GM12878 (cell line): ENCODE measurements around the gene OSBPL3. TPM values are rescaled to one million over a fixed set of nuclear protein-coding genes. Genes with fewer than 3 reads are reported as not detected.

Experiments used
- ATAC-seq: fragments of 200-7000 bp; cut with Tn5 transposase; 3 replicates; pipeline ENCODE4 v1.9.1; 2020; ENCODE audit warnings: mild to moderate bottlenecking, moderate library complexity
- BruUV-seq: library from RNA; stranded (reverse); fragments of 400-500 nt; replicated peaks from 2 replicates; lab custom pipeline; 2021; lab: Mats Ljungman, UMichigan
- CTCF ChIA-PET: fragments of 300-600 bp; sonication (Branson Sonifier 250); formaldehyde crosslinking; extraction: SDS; loops from one replicate; lab custom pipeline; 2021; ENCODE audit warnings: inconsistent platforms; lab: Yijun Ruan, JAX
- POLR2A ChIA-PET: fragments of 350-600 bp; formaldehyde crosslinking; extraction: SDS; loops from one replicate; lab custom pipeline; 2021; ENCODE audit warnings: inconsistent platforms; lab: Charles Lee
- RAD21 ChIA-PET: fragments of 300-600 bp; sonication (Branson Sonifier 250); formaldehyde crosslinking; loops from one replicate; lab custom pipeline; 2023; ENCODE audit warnings: antibody characterized with exemption; ENCODE audit not compliant: unreplicated experiment; lab: Charles Lee
- SMC1A ChIA-PET: fragments of 300-600 bp; sonication (Branson Sonifier 250); formaldehyde crosslinking; loops from one replicate; lab custom pipeline; 2023; ENCODE audit not compliant: unreplicated experiment, uncharacterized antibody; lab: Charles Lee
- DNase-seq: peaks from one replicate; pipeline ENCODE4 v3.0.0-alpha.2; 2011; ENCODE audit warnings: low read depth, low spot score
- FAIRE-seq: peaks from 3 replicates; lab custom pipeline; 2011; peaks lifted over from hg19 to GRCh38; lab: Jason Lieb, UNC
- H2AFZ ChIP-seq: 2 replicates; pipeline ENCODE4 v1.6.0; 2011; ENCODE audit warnings: low read depth, low read length, control low read depth; ENCODE audit not compliant: control insufficient read depth
- H3K27ac ChIP-seq: 2 replicates; pipeline ENCODE4 v1.5.1; 2011; ENCODE audit warnings: control low read depth; ENCODE audit not compliant: control insufficient read depth, insufficient read depth
- H3K27me3 ChIP-seq, 2 experiments: replicated peaks in 1 of 2; 2 replicates each; pipeline versions ENCODE4 v1.6.0 to v1.6.1; 2011; ENCODE audit warnings: low read length in 1 of 2; ENCODE audit not compliant: control insufficient read depth in 2 of 2, insufficient read depth in 2 of 2
- H3K36me3 ChIP-seq, 2 experiments: 2 replicates each; pipeline ENCODE4 v1.5.1; 2011; ENCODE audit warnings: low read length in 1 of 2; ENCODE audit not compliant: control insufficient read depth in 2 of 2, insufficient read depth in 2 of 2
- H3K4me1 ChIP-seq: 2 replicates; pipeline ENCODE4 v1.6.1; 2011; ENCODE audit warnings: mild to moderate bottlenecking, low read length, moderate library complexity, mixed read lengths; ENCODE audit not compliant: control insufficient read depth, insufficient read depth
- H3K4me2 ChIP-seq: 2 replicates; pipeline ENCODE4 v1.6.0; 2011; ENCODE audit warnings: control low read depth; ENCODE audit not compliant: control insufficient read depth, insufficient read depth
- H3K4me3 ChIP-seq: fragments of 200-600 bp; sonication (generic); 2 replicates; pipeline ENCODE4 v1.5.1; 2016
- H3K79me2 ChIP-seq: 2 replicates; pipeline ENCODE4 v1.6.0; 2011; ENCODE audit warnings: low read length; ENCODE audit not compliant: control insufficient read depth, insufficient read depth
- H3K9ac ChIP-seq: 2 replicates; pipeline ENCODE4 v1.8.0; 2011; ENCODE audit warnings: low read length, control low read depth, mixed read lengths; ENCODE audit not compliant: control insufficient read depth, insufficient read depth
- H3K9me3 ChIP-seq: replicated peaks from 3 replicates; pipeline ENCODE4 v1.5.1; 2011; ENCODE audit warnings: mild to moderate bottlenecking, low read length; ENCODE audit not compliant: control insufficient read depth, insufficient read depth
- H4K20me1 ChIP-seq: 2 replicates; pipeline ENCODE4 v1.6.0; 2011; ENCODE audit not compliant: control insufficient read depth, insufficient read depth
- BACH1 ChIP-seq: fragments of 450-650 bp; IDR thresholded peaks from 2 replicates; pipeline ENCODE4 v1.6.1; 2017; ENCODE audit warnings: mild to moderate bottlenecking, borderline replicate concordance
- BCLAF1 ChIP-seq: fragments of 450-650 bp; IDR thresholded peaks from 2 replicates; pipeline ENCODE4 v1.6.1; 2017; ENCODE audit warnings: antibody characterized with exemption, mild to moderate bottlenecking, moderate library complexity
- CEBPB ChIP-seq, 2 experiments: fragments of 150-350 bp in 1 of 2; IDR thresholded peaks; 2 replicates each; pipeline ENCODE4 v1.6.1; 2012 to 2014; ENCODE audit warnings: low read depth in 2 of 2, low read length in 2 of 2, borderline replicate concordance in 1 of 2, inconsistent platforms in 1 of 2
- CUX1 ChIP-seq: IDR thresholded peaks from 2 replicates; pipeline ENCODE4 v1.6.1; 2012; ENCODE audit warnings: improper control_type of control experiment, low read depth, low read length; ENCODE audit not compliant: insufficient replicate concordance
- ETV6 ChIP-seq, 2 experiments: fragments of 450-650 bp in 1 of 2; IDR thresholded peaks in 1 of 2; conservative IDR thresholded peaks in 1 of 2; 2 replicates each; pipeline ENCODE4 v1.6.1; 2014; ENCODE audit warnings: antibody characterized with exemption in 1 of 2, borderline replicate concordance in 1 of 2, low read depth in 1 of 2, mild to moderate bottlenecking in 1 of 2, moderate library complexity in 1 of 2
- IKZF2 ChIP-seq, 2 experiments: fragments of 450-650 bp; IDR thresholded peaks; 2 replicates each; pipeline ENCODE4 v1.6.1; 2017; ENCODE audit warnings: mild to moderate bottlenecking in 2 of 2, moderate library complexity in 2 of 2
- LARP7 ChIP-seq: fragments of 450-650 bp; IDR thresholded peaks from 2 replicates; pipeline ENCODE4 v1.6.1; 2017; ENCODE audit warnings: mild to moderate bottlenecking
- MEF2A ChIP-seq: IDR thresholded peaks from 2 replicates; pipeline ENCODE4 v1.6.1; 2011; ENCODE audit warnings: low read depth, mild to moderate bottlenecking, low read length, moderate library complexity; ENCODE audit not compliant: insufficient read depth
- RAD51 ChIP-seq: fragments of 450-650 bp; IDR thresholded peaks from 2 replicates; pipeline ENCODE4 v1.6.1; 2016; ENCODE audit warnings: moderate library complexity, mild to moderate bottlenecking, inconsistent platforms
- RELB ChIP-seq: fragments of 450-650 bp; IDR thresholded peaks from 2 replicates; pipeline ENCODE4 v1.6.1; 2017; ENCODE audit warnings: low read depth, mild to moderate bottlenecking, moderate library complexity
- ZNF622 ChIP-seq: fragments of 450-650 bp; IDR thresholded peaks from 2 replicates; pipeline ENCODE4 v1.6.1; 2017; ENCODE audit warnings: mild to moderate bottlenecking, inconsistent platforms
- ZZZ3 ChIP-seq: IDR thresholded peaks from 2 replicates; pipeline ENCODE4 v1.6.1; 2011; ENCODE audit warnings: low read depth; ENCODE audit not compliant: control insufficient read depth, insufficient read length
- WGBS: methylation state at CpG from one replicate; pipeline ENCODE4 v1.1.6; 2016; ENCODE audit warnings: low lambda C conversion rate; ENCODE audit not compliant: insufficient replicate concordance, insufficient coverage; ENCODE audit errors: missing lambda C conversion rate; 5-methylcytosine and 5-hydroxymethylcytosine counted together
- in situ Hi-C: fragments of 300-500 bp; cut with MboI; formaldehyde crosslinking; loops from 9 replicates; pipeline ENCODE4 v1.14.3; 2018; ENCODE audit warnings: mixed read lengths
- intact Hi-C: fragments of 100-400 bp; cut with micrococcal nuclease; formaldehyde crosslinking; loops from one replicate; pipeline ENCODE4 v1.14.2; 2022; ENCODE audit not compliant: unreplicated experiment
- polyA plus RNA-seq, 11 experiments: library from polyadenylated mRNA; depleted of rRNA in 4 of 11; unstranded in 6 of 11; stranded (reverse) in 5 of 11; fragments of >200 nt; fragmentation: Nextera tagmentation in 4 of 11; fragmentation: Illumina TruSeq in 1 of 11; extraction: Ambion mirVana in 4 of 11; extraction: Trizol in 1 of 11; gene quantifications; 1 replicate in 1 of 11; 2 replicates in 10 of 11; pipeline versions ENCODE4 v1.2.1 to v1.2.3, GENCODE V29; 2011 to 2016; ENCODE audit warnings: inconsistent platforms in 2 of 11, missing spikeins in 2 of 11, low read depth in 1 of 11
- total RNA-seq, 4 experiments: library from RNA; depleted of rRNA in 3 of 4; stranded (reverse); fragments of >200 nt in 3 of 4; fragmentation: Illumina TruSeq in 1 of 4; extraction: Trizol in 1 of 4; gene quantifications; 2 replicates each; pipeline versions ENCODE4 v1.2.1 to v1.2.3, GENCODE V29; 2013 to 2021

The OSBPL3 gene
- total and polyA plus RNA-seq, 10 of the 15 experiments (the other 5 are each of a cell fraction or from before 2014, with no cell fraction given) = 6.1 to 46.6 (median 27.0) TPM

- no peaks in the 10 kb centered on the region for H4K20me1 ChIP-seq
- H3K36me3 ChIP-seq = peaks cover 2% of the 10 kb centered on the region in 2 experiments; a peak in 3 of 4 replicates
- H3K9ac ChIP-seq = no peak overlapping the region
- peaks cover 15% of the 10 kb centered on the region for H3K4me1 ChIP-seq
- H3K4me3 ChIP-seq = no peak overlapping the region
- H3K27ac ChIP-seq = no peak overlapping the region
- ChIA-PET CTCF (interaction anchor here (0.6 to 4.8 kb wide), 8 partner anchors 11 to 99 kb away, joined by 3 to 38 read pairs (median 8); no protein-coding TSS in a partner anchor), RAD21 (interaction anchor here (1.0 to 3.9 kb wide), 5 partner anchors 8 to 100 kb away, joined by 3 to 23 read pairs (median 4); no protein-coding TSS in a partner anchor), POLR2A (interaction anchor here (1.5 to 2.1 kb wide), 2 partner anchors 10 to 13 kb away, joined by 4 to 12 read pairs; no protein-coding TSS in a partner anchor), SMC1A (interaction anchor here (0.7 to 4.8 kb wide), 14 partner anchors 11 to 182 kb away, joined by 3 to 61 read pairs (median 12); partner anchors contain the start of gene OSBPL3)
- ATAC-seq = no peak
- no peak for DNase-seq
- no peak overlapping the region for H3K4me2 ChIP-seq
- no peaks in the 10 kb centered on the region for H3K27me3 ChIP-seq
- WGBS = 100% methylated on average over 2 of the region's 2 CpGs
- in situ Hi-C loops = no loop called here
- intact Hi-C loops = no loop called here
- no peak overlapping the region for H2AFZ ChIP-seq
- FAIRE-seq = no peak
- no TSS peak for BruUV-seq
- no peaks in the 10 kb centered on the region for H3K79me2 ChIP-seq
- H3K9me3 ChIP-seq = no peaks in the 10 kb centered on the region
- no peak for TF ChIP-seq ZNF622
- no peak for TF ChIP-seq BACH1
- no peak for TF ChIP-seq BCLAF1
- TF ChIP-seq CUX1 = no peak
- TF ChIP-seq ETV6 (conservative IDR thresholded peaks at IDR 0.05 in 1 of 2, IDR thresholded peaks at IDR 0.05 in 1 of 2; ENCODE audit: borderline replicate concordance in 1 of 2, low read depth in 1 of 2) = no peak
- no peak for TF ChIP-seq MEF2A
- no peak for TF ChIP-seq ZZZ3
- TF ChIP-seq LARP7 = no peak
- TF ChIP-seq CEBPB (IDR thresholded peaks at IDR 0.05; ENCODE audit: borderline replicate concordance in 1 of 2, low read depth in 2 of 2, low read length in 2 of 2) = no peak
- no peak for TF ChIP-seq RAD51
- TF ChIP-seq RELB = no peak
- TF ChIP-seq IKZF2 (IDR thresholded peaks at IDR 0.05) = no peak
Observed at GRCh38 chr7:24879291-24879690, 100.7 kb downstream of the OSBPL3 start.
